HS-5 (cell line): ENCODE measurements around the gene TMEM131.
"Not testable (repeated sequence)": the region's sequence is repeated elsewhere in the genome, so short reads cannot be mapped to it uniquely, and the experiment has no call there.

Experiments
- DNase-seq: peaks from one replicate; pipeline ENCODE4 v3.0.0-alpha.2; 2012; ENCODE audit warnings: low read depth

The TMEM131 gene

GRCh38 chr2:97724073-97724410 is 271.7 kb downstream of the TMEM131 start:
- no peak for DNase-seq

GRCh38 chr2:97723156-97724072 is 272.3 kb downstream of the TMEM131 start:
- DNase-seq = no peak

DNA sequence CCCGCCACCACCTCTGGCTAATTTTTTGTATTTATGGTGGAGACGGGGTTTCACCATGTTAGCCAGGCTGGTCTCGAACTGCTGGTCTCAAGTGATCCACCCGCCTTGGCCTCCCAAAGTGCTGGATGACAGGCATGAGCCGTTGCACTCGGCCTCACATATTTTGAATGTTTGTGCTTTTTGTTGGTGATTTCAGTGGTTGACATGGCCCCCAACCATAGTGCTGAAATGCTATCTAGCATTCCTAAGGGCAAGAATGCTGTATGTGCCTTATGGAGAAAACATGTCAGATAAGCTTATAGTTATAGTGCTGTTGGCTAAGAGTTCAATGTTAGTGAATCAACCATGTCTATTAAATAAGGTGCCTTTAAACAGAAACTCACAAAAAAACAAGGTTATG is 273.5 kb downstream of the TMEM131 start:
- no peak for DNase-seq

DNA sequence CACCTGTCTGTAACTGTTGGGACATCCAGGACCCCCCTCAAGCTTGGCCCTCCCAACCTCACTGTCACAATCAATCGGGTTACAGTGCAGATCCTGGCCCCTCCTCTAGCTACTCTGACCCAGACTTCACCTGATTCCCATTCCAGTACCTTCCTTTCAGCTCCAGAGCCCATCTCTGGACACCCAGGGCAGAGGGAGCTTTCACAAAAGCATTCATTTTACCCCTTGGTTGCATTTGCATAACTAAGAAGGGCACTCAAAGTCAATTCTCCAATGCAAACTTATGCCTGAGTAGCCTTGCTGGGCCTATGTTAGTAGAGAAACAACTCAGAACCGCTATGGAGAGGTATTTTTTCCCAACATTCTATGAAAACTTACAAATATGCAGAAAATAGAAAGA is 275.0 kb downstream of the TMEM131 start:
- no peak for DNase-seq

DNA sequence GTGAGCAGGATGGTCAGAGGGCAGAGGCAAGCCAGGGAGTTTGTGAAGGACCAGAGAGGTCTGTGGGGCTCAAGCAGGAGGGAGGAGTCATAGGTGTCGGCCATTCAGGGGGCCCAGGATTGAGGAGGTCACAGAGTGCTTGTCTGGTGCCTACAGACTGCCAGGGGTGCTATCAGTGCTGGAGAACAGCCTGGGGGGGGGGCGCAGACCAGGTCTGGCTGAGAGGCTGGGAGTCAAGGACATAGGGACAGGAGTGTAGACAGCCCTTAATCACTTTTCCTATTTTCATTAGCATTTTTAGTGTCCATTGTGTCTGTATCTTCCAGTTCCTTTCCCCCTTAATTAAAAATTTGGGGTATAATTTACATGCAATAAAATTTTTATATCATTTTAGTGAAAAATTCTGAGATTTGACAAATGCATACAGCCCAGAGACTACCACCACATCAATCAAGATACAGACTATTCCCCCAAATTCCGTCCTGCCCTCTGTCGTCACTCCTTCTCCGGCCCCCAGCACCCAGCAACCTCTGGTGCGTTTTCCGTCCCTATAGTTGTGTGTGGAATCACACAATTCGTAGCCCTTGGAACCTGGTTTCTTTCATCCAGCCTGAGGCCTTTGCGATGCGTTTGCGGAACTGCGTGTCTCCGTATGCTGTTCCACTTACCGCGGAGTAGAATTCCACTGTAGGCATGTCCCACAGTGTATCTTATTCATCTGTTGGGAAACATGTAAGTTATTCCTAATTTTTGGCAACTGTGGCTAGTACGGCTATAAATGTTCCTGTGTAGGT is 276.2 kb downstream of the TMEM131 start:
- no peak for DNase-seq

DNA sequence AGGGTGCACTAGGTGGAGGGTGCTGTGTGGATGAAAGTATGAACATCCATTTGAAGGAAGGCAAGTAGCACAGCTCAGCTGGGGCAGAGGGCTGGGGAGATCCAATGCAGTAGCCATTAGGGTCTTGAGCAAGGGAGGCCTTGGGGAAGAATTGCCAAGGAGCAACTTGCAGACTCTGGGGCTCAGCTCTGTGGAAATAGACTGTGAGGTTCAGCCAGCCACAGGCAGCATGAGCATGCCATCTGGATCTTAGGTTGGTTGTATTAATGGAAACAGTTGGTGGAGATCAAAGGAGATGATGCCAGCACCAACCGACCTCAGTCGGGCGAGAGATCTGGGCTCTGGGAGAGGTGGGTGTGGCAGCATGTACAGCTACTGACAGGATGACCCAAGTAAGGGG is 276.8 kb downstream of the TMEM131 start:
- DNase-seq = no peak

DNA sequence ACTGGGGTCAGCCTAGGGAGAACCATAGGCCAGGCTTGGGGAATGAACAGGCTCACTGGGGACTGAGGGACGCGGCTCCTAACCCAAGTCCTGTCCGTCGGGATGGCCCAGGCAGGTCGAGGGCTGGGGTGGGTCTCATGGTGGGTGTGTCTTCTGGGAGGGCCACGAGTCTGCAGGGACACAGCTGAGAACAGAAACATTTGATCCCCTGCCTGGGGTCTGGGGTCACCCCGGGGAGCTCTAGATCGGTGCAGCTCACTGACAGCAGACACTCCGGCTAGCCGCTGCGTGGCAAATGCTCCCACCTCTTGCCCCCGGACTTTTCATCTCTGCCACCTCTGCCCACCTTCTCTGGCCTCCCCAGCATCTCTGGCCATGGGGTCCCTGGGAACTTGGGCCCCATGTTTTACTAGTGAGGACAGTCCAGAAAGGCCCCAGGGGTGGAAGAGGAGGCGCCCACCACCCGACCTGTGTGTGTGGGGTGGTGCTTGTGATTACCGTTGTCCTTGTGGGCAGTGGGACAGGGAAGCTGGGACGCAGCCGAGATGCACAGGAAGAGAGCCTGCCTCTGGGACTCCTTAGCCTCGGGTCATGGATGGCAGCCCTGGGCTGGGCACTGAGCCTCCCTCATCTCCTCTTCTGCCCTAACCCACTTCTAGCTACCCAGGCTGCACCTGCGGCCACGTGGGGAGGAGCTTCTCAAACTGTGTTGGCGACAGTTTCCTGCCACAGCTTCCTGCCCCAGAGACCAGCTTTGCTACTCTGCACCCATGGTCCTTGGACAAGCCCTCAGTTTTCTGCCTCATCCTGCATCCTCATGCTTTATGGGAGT is 277.5 kb downstream of the TMEM131 start:
- no peak for DNase-seq

DNA sequence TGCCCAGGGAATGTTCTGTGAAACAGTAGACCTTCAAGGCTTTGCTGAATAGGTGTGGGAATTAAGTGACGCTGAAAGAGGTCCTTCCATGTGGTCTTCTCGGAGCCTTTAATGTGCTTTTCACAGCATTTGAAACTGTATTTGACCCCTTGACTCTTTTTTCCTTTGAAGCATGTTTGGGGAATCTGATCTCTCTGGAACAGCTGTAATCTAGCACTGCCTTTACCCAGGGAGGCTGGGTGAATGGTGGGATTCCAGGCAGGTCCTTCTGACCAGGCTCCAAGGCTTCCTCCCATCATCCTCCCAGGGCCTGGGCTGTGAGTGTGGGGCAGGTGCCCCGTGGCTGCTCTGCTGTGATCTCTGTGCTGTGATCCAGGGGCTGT is 278.1 kb downstream of the TMEM131 start:
- DNase-seq = no peak

DNA sequence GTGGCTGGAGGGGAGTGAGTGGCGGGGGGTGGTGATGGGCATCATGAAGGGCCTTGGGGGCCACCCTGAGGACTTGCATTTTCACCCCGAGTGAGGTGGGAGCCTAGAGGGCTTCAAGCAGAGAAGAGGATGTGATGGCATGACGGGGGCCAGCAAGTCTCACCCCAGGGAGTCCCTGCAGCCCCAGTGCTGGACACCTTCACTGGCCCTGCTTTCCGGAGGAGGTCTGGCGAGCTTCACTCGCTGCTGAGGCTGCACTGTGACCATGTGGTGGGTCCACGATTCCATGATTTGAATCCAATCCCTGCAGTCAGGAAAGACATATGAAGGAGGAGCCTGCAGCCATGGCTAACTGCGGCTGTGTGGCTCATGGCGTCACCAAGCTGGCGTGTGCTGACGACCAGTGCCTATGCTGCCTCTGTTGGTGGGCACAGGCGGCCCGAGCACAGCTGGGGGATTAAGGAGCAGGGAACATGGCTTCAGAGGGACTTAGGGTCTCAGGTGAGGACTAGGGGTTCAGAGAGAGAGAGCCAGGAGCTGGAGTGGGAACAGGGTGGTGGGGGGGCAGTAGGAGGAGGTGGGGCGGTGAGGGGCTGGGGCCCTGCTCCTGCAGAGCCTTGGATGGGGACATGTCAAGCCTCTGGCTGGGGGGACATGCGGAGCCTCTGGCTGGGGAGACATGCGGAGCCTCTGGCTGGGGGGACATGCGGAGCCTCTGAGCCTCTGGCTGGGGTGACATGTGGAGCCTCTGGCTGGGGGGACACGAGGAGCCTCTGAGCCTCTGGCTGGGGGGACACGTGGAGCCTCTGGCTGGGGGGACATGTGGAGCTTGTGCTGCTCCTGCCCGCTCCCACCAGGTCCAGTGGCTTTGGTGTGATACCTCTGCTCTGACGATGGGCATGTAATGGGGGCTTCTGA is 278.8 kb downstream of the TMEM131 start:
- DNase-seq = no peak

GRCh38 chr2:97715951-97716694 is 279.6 kb downstream of the TMEM131 start:
- DNase-seq = no peak

DNA sequence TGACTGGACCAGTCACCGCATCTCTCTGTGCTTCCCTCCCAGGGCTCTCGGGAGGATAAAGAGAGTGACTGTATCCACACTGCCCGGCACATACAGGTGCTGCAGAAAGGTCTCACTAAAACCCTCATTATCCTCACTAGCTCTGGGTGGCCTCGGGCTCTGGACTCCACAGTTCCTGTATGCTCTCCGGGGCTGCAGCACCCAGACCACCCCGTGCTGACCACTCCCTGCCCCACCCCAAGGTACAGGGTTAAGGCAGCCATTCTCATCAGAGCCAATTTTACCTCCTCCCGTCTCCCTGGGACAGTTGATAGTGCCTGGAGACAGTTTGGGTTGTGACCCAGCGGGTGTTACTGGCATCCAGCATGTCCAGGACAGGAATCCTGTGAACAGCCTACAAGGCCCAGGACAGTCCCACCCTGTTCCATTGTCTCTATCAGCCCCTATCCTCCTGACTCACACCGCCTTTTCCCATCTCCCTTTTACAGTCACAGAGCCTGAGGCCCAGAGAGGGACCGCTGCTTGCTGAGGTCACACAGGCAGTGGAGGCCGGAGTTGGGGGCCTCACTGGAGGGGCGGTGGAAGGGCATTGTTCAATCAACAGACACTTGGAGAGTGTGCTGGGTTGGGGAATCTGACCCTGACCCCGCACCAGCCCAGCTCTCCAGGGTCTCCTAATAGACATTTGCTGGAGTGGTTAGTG is 280.6 kb downstream of the TMEM131 start:
- DNase-seq = no peak

GRCh38 chr2:97714084-97714949 is 281.4 kb downstream of the TMEM131 start:
- no peak for DNase-seq

GRCh38 chr2:97713296-97714083 is 282.3 kb downstream of the TMEM131 start, which contains the start of gene ZAP70:
Gene ZAP70 (plus strand): TSS chr2:97713576. CDS start chr2:97724037, 10,461 bp downstream.
- no peak for DNase-seq

DNA sequence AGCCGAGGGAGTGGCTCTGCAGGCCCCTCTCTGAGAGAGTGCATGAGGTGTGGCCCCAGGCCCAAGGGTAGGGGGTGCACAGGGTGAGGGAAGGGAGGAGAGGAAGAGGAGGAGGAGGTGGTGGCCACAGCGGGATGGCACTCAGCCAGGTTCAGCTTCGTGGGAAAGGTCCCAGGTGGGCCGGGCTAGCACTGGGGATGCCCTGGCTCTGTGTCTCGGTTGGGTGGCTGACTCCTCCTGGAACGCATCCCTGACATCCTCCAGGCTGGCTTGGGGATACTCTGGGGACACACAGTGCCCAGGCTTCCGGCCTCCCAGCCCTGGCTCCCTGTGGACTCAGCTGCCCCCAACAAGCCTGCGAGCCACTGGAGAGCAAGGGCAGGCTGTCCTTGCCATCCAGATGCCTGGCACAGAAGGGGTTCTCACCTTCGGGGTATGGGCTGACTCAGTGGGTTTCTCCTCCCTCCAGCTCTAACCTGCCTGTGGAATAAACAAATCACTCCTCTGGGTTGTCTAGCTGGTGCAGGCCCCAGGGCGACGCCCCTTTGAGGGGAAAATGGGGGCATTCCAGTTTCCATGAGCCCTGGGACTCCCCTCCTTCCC is 283.0 kb downstream of the TMEM131 start:
- no peak for DNase-seq

DNA sequence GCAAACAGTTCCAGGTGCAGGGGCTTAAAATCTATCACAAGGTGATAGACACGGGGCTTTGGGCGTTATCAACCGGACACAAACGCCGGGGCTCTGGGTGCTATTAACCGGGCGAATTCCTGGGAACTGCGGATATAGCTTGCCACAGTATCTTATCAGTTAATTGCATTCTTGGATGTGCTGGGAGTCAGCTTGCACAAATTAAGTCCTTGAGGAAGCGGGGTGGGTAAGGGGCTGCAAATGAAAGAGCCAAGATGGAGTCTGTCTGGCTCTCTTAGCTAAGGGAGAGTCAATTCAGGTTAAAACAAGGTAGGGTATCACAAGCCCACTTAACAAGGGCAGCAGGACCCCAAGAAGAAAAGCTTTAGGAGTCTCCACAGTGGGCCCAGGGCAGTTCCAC is 283.6 kb downstream of the TMEM131 start:
- DNase-seq = not testable (repeated sequence)

DNA sequence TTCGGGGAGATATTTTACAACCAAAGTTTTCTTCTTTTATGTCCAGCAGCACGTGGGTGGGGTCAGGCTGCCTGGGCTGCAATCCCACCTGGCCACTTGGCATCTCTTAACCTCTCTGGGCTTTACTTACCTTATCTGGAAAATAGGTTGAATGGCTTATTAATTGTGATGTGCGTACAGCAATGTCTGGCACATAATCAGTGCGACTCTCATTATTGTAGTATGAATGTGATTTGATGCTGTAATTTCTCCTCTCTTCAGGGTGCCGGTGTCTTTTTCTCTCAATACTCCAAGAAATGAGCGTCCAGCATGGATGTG is 284.4 kb downstream of the TMEM131 start:
- DNase-seq = no peak

GRCh38 chr2:97708608-97709007 is 287.1 kb downstream of the TMEM131 start:
- no peak for DNase-seq

GRCh38 chr2:97708048-97708380 is 287.7 kb downstream of the TMEM131 start:
- no peak for DNase-seq
